ENCODE measurements around the gene ABCC8. TPM values are rescaled to one million over a fixed set of nuclear protein-coding genes. Genes with fewer than 3 reads are reported as not detected.

Gene ABCC8
- total RNA-seq, 1 donor from 2014 or later, result not detected

DNA sequence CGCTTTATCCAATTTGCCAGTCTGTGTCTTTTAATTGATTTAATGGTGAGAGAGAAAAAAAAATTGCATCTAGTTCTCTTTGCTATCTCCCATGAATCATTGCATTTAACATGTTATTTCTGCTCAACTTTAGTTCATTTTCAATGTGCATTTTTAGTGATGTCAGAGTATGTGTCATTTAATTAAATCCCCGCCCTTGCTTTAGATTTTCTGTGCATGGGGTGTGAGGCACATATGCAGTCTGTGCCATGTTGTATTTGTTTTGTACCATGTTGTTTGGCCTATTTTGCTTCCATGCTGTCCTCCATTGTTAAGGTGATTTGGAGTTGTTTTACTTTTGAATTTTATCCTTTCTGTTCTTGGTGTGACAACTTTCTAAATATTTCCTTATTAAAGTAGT, 133.4 kb downstream of the ABCC8 start:
- TF ChIP-seq, protein P1, sequence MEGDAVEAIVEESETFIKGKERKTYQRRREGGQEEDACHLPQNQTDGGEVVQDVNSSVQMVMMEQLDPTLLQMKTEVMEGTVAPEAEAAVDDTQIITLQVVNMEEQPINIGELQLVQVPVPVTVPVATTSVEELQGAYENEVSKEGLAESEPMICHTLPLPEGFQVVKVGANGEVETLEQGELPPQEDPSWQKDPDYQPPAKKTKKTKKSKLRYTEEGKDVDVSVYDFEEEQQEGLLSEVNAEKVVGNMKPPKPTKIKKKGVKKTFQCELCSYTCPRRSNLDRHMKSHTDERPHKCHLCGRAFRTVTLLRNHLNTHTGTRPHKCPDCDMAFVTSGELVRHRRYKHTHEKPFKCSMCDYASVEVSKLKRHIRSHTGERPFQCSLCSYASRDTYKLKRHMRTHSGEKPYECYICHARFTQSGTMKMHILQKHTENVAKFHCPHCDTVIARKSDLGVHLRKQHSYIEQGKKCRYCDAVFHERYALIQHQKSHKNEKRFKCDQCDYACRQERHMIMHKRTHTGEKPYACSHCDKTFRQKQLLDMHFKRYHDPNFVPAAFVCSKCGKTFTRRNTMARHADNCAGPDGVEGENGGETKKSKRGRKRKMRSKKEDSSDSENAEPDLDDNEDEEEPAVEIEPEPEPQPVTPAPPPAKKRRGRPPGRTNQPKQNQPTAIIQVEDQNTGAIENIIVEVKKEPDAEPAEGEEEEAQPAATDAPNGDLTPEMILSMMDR (conservative IDR thresholded peaks at IDR 0.05; ENCODE audit: low read depth, low read length), result no peak
- no peak for DNase-seq (ENCODE audit: low read depth)
- H3K4me3 ChIP-seq (ENCODE audit: low read depth, low read length), result no peak overlapping the region

Other genes starting within 250 kb of the ABCC8 start
- gene NUCB2, start 200.1 kb downstream of the ABCC8 start, total RNA-seq, result 22.0 and 31.5 TPM in 2 replicates
- 1.2 and 2.3 TPM in 2 replicates for gene NCR3LG1, start 125.0 kb downstream of the ABCC8 start, total RNA-seq
- 0.22 and 0.63 TPM in 2 replicates for gene KCNJ11, start 88.2 kb downstream of the ABCC8 start, total RNA-seq
- gene USH1C, start 67.6 kb upstream of the ABCC8 start, total RNA-seq, result 1.1 TPM in 1 of 2 replicates, not detected in the other
- not detected in 2 replicates for gene OTOG, start 70.4 kb upstream of the ABCC8 start, total RNA-seq
- gene MYOD1, start 242.7 kb upstream of the ABCC8 start, total RNA-seq, result not detected in 2 replicates

Data from epithelial cell of proximal tubule (primary cell).